A549 treated with Mapracorat at 1 μM for 4 hours (cell line): ENCODE results near the gene SCP2. TPM values are rescaled to one million over a fixed set of nuclear protein-coding genes. Genes with fewer than 3 reads are reported as not detected.

Experiments
- total RNA-seq: library from RNA; stranded (reverse); fragments of 200-300 nt; extraction: Qiagen RNA extraction; gene quantifications from 5 replicates; pipeline ENCODE4 v1.2.3, GENCODE V29; 2022

Gene SCP2
- total RNA-seq, result 48.4 to 65.7 TPM (median 50.0 TPM) in 5 replicates

GRCh38 chr1:52927212-52928014 lies at the start of gene SCP2:
Gene SCP2 (plus strand): TSS chr1:52927276. CDS start chr1:52927397, 121 bp downstream.

GRCh38 chr1:53061859-53062707 lies 135.0 kb downstream of the SCP2 start, which contains the start of gene PODN:
Gene PODN (plus strand): TSS chr1:53062213. CDS start chr1:53069856, 7,643 bp downstream.

Other genes starting within 250 kb of the SCP2 start
- gene COA7, start 228.9 kb upstream of the SCP2 start, total RNA-seq, result 19.8 to 25.9 TPM (median 22.3 TPM) in 5 replicates
- 3.9 to 5.7 TPM (median 5.5 TPM) in 5 replicates for gene ZYG11B, start 200.8 kb upstream of the SCP2 start, total RNA-seq
- 2.4 to 2.9 TPM (median 2.7 TPM) in 5 replicates for gene ZYG11A, start 84.5 kb upstream of the SCP2 start, total RNA-seq
- gene ECHDC2, start 5.5 kb upstream of the SCP2 start, total RNA-seq, result 9.6 to 12.5 TPM (median 10.4 TPM) in 5 replicates
- not detected in 5 replicates for gene PODN, start 134.9 kb downstream of the SCP2 start, total RNA-seq
- gene SLC1A7, start 215.4 kb downstream of the SCP2 start, total RNA-seq, result not detected in 5 replicates